Ecto neural progenitor cell (in vitro differentiated cells): Measurements from ENCODE around the gene RACK1.
"Not testable (repeated sequence)": the region's sequence is repeated elsewhere in the genome, so short reads cannot be mapped to it uniquely, and the experiment has no call there.

Experiments
- DNase-seq: peaks from one replicate; pipeline ENCODE4 v3.0.0-alpha.2; 2018; ENCODE audit warnings: low spot score

Gene RACK1

GRCh38 chr5:181212934-181213333, 30.8 kb downstream of the RACK1 start:
- DNase-seq = no peak

GRCh38 chr5:181212080-181212479, 31.6 kb downstream of the RACK1 start:
- DNase-seq = no peak

GRCh38 chr5:181211208-181211607, 32.5 kb downstream of the RACK1 start:
- no peak for DNase-seq

GRCh38 chr5:181210698-181211097, 33.0 kb downstream of the RACK1 start:
- not testable (repeated sequence) for DNase-seq

GRCh38 chr5:181210148-181210547, 33.6 kb downstream of the RACK1 start:
- DNase-seq = not testable (repeated sequence)

- DNase-seq = not testable (repeated sequence)
Observed at GRCh38 chr5:181209006-181209405, 34.7 kb downstream of the RACK1 start.

GRCh38 chr5:181207960-181208253, 35.8 kb downstream of the RACK1 start:
- DNase-seq = no peak

- peak; percentile 81 for DNase-seq
Observed at GRCh38 chr5:181207214-181207959, 36.3 kb downstream of the RACK1 start.

- DNase-seq = no peak
Observed at GRCh38 chr5:181205761-181206649, 37.7 kb downstream of the RACK1 start.

- DNase-seq = no peak
Observed at GRCh38 chr5:181204826-181205760, 38.6 kb downstream of the RACK1 start, which contains the start of gene TRIM7. TSS of gene TRIM7 (minus strand) at chr5:181205196. CDS start at chr5:181205110, 86 bp downstream.

GRCh38 chr5:181204113-181204825, 39.4 kb downstream of the RACK1 start:
- no peak for DNase-seq

GRCh38 chr5:181203777-181204112, 40.0 kb downstream of the RACK1 start:
- no peak for DNase-seq

GRCh38 chr5:181203093-181203711, 40.5 kb downstream of the RACK1 start:
- no peak for DNase-seq

GRCh38 chr5:181200816-181201215, 42.9 kb downstream of the RACK1 start:
- DNase-seq = no peak

- DNase-seq = no peak
Observed at GRCh38 chr5:181199881-181200638, 43.6 kb downstream of the RACK1 start.

- no peak for DNase-seq
Observed at GRCh38 chr5:181198905-181199519, 44.7 kb downstream of the RACK1 start.

- no peak for DNase-seq
Observed at GRCh38 chr5:181198106-181198685, 45.5 kb downstream of the RACK1 start.

GRCh38 chr5:181197326-181197951, 46.3 kb downstream of the RACK1 start:
- no peak for DNase-seq

GRCh38 chr5:181195249-181195761, 48.4 kb downstream of the RACK1 start:
- no peak for DNase-seq
